Osteoblast (primary cell): Measurements from ENCODE around the gene ADH6. TPM values are rescaled to one million over a fixed set of nuclear protein-coding genes. Genes with fewer than 3 reads are reported as not detected.

Experiments used
- DNase-seq: peaks from one replicate; pipeline ENCODE4 v3.0.0; 2011; ENCODE audit warnings: low spot score, mixed read lengths; ENCODE audit not compliant: insufficient read length; ENCODE audit errors: missing footprints
- H2AFZ ChIP-seq: 2 replicates; pipeline ENCODE4 v1.6.0; 2011; ENCODE audit warnings: mild to moderate bottlenecking, low read length
- H3K27ac ChIP-seq: 2 replicates; pipeline ENCODE4 v1.5.1; 2011; ENCODE audit warnings: mild to moderate bottlenecking, low read depth, low read length, moderate library complexity
- H3K27me3 ChIP-seq: 2 replicates; pipeline ENCODE4 v1.6.0; 2012; ENCODE audit warnings: mild to moderate bottlenecking, control low read depth, inconsistent platforms, low read length, moderate library complexity; ENCODE audit not compliant: insufficient read depth
- H3K36me3 ChIP-seq: 2 replicates; pipeline ENCODE4 v1.5.1; 2011; ENCODE audit warnings: mild to moderate bottlenecking, low read length, control low read depth, moderate library complexity; ENCODE audit not compliant: insufficient read depth
- H3K4me1 ChIP-seq: 2 replicates; pipeline ENCODE4 v1.5.1; 2011; ENCODE audit warnings: mild to moderate bottlenecking, low read length, control low read depth, moderate library complexity; ENCODE audit not compliant: insufficient read depth
- H3K4me2 ChIP-seq: 2 replicates; pipeline ENCODE4 v1.6.0; 2011; ENCODE audit warnings: mild to moderate bottlenecking, low read length; ENCODE audit not compliant: insufficient read depth
- H3K4me3 ChIP-seq: fragments of 200-600 bp; sonication (generic); 3 replicates; pipeline ENCODE4 v1.5.1; 2012; ENCODE audit warnings: mild to moderate bottlenecking, low read length, inconsistent platforms; ENCODE audit not compliant: insufficient read depth
- H3K79me2 ChIP-seq: 2 replicates; pipeline ENCODE4 v1.6.0; 2012; ENCODE audit warnings: mild to moderate bottlenecking, low read length, control low read depth, inconsistent platforms; ENCODE audit not compliant: insufficient read depth
- H3K9me3 ChIP-seq: 2 replicates; pipeline ENCODE4 v1.5.1; 2011; ENCODE audit warnings: low read depth, low read length, control low read depth
- H4K20me1 ChIP-seq: 2 replicates; pipeline ENCODE4 v1.6.0; 2012; ENCODE audit warnings: mild to moderate bottlenecking, low read length, control low read depth; ENCODE audit not compliant: insufficient read depth
- total RNA-seq: library from RNA; depleted of rRNA; stranded (reverse); fragments of >200 nt; gene quantifications from 2 replicates; pipeline ENCODE4 v1.2.3, GENCODE V29; 2012
- TF ChIP-seq, protein P1 (sequence below): IDR thresholded peaks from 2 replicates; pipeline ENCODE4 v1.5.1; 2011; ENCODE audit warnings: mild to moderate bottlenecking, low read depth, low read length, moderate library complexity; ENCODE audit errors: extremely low read depth

The ADH6 gene
- total RNA-seq, 1 donor, result not detected

- no peak overlapping the region for H2AFZ ChIP-seq
- peaks cover 3% of the 10 kb centered on the region for H3K4me1 ChIP-seq
- no peak overlapping the region for H3K27ac ChIP-seq
- H3K36me3 ChIP-seq, result no peaks in the 10 kb centered on the region
- TF ChIP-seq, protein P1, sequence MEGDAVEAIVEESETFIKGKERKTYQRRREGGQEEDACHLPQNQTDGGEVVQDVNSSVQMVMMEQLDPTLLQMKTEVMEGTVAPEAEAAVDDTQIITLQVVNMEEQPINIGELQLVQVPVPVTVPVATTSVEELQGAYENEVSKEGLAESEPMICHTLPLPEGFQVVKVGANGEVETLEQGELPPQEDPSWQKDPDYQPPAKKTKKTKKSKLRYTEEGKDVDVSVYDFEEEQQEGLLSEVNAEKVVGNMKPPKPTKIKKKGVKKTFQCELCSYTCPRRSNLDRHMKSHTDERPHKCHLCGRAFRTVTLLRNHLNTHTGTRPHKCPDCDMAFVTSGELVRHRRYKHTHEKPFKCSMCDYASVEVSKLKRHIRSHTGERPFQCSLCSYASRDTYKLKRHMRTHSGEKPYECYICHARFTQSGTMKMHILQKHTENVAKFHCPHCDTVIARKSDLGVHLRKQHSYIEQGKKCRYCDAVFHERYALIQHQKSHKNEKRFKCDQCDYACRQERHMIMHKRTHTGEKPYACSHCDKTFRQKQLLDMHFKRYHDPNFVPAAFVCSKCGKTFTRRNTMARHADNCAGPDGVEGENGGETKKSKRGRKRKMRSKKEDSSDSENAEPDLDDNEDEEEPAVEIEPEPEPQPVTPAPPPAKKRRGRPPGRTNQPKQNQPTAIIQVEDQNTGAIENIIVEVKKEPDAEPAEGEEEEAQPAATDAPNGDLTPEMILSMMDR, result no peak
- H3K4me3 ChIP-seq, result no peak overlapping the region
- no peaks in the 10 kb centered on the region for H4K20me1 ChIP-seq
- no peaks in the 10 kb centered on the region for H3K79me2 ChIP-seq
- no peak for DNase-seq
- no peak overlapping the region for H3K4me2 ChIP-seq
- no peaks in the 10 kb centered on the region for H3K9me3 ChIP-seq
- no peaks in the 10 kb centered on the region for H3K27me3 ChIP-seq
Observed at GRCh38 chr4:99209671-99210070, 9.4 kb downstream of the ADH6 start.

DNA sequence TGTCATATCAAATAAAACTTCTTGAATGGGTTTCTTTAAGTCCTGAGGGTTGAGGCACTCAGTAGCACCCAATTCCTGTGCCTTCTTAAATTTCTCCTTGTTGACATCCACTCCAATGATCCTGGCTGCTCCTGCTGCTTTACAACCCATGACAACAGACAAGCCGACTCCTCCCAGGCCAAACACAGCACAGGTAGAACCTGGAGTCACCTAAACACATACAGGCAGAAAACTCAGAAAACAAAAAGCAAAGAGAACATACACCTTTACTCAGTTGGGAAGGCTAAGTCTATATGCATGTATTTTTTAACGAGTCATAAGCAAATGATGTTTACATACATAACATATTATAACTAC is 10.3 kb downstream of the ADH6 start:
- Histone ChIP-seq H3K27me3 (no peaks in the 10 kb centered on the region), H3K4me2 (no peak overlapping the region), H3K4me1 (peaks cover 3% of the 10 kb centered on the region), H3K27ac (no peak overlapping the region), H3K36me3 (no peaks in the 10 kb centered on the region), H3K79me2 (no peaks in the 10 kb centered on the region), H3K4me3 (no peak overlapping the region), H3K9me3 (no peaks in the 10 kb centered on the region), H2AFZ (no peak overlapping the region), H4K20me1 (no peaks in the 10 kb centered on the region)
- DNase-seq, result no peak
- TF ChIP-seq, protein P1, result no peak

DNA sequence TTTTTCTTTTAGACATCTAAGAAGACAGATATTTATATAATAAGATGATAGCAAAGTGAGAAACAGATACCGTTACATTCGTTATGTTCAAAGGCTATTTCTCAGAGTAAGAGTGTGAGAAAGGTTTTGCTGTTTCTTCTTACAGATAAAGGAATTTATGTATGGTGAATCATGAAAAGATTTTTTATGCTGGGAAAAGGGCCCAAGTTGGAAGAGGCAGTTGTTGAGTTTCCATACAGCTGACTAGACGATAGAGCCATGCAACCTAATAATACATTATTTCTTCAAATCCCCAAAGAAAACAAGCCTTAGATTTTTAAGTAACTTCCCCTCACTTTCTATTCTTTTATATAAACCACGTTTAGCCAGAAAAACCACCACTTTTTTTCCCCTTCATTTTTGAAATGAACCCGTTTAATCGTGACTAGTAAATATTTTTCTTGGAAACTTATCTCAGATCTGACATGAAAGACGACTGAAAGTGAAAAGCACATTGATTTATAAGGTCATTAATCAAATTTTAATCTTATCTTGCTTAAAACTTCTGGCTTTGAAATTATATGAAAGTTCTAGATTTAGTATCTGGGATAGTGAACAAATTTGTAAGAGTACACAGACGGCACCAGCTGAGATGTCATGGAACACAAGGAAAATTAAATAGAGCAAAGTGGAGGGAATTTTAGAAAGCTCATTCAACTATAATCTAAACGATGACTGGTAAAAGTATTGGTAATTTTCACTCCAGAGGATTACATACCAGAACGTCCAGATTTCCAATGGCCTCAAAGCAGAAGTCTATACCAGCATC is 10.9 kb downstream of the ADH6 start:
- TF ChIP-seq, protein P1, result no peak
- Histone ChIP-seq H3K36me3 (no peaks in the 10 kb centered on the region), H3K4me1 (peaks cover 3% of the 10 kb centered on the region), H3K27ac (no peak overlapping the region), H3K27me3 (no peaks in the 10 kb centered on the region), H3K9me3 (no peaks in the 10 kb centered on the region), H2AFZ (no peak overlapping the region), H3K79me2 (no peaks in the 10 kb centered on the region), H3K4me2 (no peak overlapping the region), H3K4me3 (no peak overlapping the region), H4K20me1 (no peaks in the 10 kb centered on the region)
- DNase-seq, result peak; percentile 57

DNA sequence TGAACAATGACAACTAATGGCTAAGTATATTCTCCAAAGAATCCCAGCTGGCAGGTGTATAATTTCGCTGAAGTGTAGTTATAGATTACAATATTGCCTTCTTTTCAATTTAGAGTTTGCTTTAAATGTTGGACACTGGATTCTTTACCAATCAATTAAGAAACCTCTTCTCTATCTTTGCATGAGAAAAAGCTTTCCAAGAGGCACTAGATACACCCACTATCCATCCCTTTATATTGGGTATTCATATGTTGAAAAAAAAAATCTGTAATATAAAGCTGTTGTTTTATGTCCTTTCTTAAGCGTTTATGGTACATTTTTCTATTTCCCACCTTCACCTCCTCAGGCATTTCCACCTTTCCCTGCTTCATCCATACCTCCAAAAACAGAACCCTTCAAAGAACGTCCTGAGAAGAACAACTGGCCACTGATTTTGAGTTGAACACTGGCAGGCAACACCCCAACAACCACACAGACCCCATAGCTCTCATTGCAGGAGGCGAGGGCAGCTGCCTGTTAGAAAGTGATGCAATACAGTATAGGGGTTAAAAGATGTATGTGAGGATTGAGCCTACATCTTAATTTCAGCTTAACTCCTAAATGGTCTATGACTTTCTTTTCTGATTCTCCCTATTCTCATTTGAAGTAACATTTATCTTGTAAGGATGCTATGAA is 11.8 kb downstream of the ADH6 start:
- TF ChIP-seq, protein P1, result no peak
- H3K4me2 ChIP-seq, result no peak overlapping the region
- no peaks in the 10 kb centered on the region for H3K79me2 ChIP-seq
- H3K36me3 ChIP-seq, result no peaks in the 10 kb centered on the region
- H4K20me1 ChIP-seq, result no peaks in the 10 kb centered on the region
- DNase-seq, result no peak
- H3K9me3 ChIP-seq, result no peaks in the 10 kb centered on the region
- no peak overlapping the region for H2AFZ ChIP-seq
- H3K27me3 ChIP-seq, result no peaks in the 10 kb centered on the region
- no peak overlapping the region for H3K27ac ChIP-seq
- H3K4me1 ChIP-seq, result peaks cover 3% of the 10 kb centered on the region
- no peak overlapping the region for H3K4me3 ChIP-seq
